Pons (tissue), 1 donor: ENCODE results near the gene DST.
"Not testable (repeated sequence)": the region's sequence is repeated elsewhere in the genome, so short reads cannot be mapped to it uniquely, and the experiment has no call there.

Source experiments
- DNase-seq: peaks from one replicate; pipeline ENCODE4 v3.0.0-alpha.2; 2016; ENCODE audit warnings: low spot score

Gene DST

DNA sequence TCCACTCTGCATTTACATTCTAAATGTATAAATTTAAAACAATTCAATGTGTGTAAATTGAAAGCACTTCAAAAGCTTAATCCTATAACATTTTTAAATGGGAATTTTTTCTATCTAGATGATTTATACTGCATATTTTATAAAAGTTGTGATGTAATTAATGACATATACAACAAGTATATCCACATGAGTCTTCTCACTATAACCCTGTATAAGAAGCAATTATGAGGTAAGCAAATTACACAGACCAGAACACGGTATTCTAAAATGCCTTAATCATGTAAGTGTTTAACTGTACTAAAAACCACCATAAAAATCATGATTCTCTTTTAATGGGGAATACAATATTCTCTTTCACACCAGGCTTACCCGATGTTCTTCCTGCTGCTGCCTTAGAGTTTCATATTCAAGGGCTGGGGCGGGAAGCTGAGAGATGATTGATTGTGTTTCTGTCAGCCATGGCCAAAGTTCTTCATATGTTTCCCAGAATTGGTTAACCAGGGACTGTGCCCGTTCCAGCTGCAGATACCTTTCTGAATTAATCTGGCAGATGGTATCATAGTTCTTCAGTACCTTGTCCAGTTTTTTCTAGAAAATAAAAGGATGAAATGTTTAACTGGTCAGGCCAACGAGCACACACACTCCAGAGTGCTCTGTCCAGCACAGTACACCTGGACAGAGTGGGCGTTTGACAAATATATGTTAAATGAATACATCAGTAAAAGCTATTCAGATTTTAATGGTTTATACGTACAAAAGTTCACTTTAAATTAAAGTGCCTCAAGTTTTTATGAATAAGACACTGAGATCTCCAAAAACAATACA, 127.4 kb downstream of the DST start:
- DNase-seq: no peak

DNA sequence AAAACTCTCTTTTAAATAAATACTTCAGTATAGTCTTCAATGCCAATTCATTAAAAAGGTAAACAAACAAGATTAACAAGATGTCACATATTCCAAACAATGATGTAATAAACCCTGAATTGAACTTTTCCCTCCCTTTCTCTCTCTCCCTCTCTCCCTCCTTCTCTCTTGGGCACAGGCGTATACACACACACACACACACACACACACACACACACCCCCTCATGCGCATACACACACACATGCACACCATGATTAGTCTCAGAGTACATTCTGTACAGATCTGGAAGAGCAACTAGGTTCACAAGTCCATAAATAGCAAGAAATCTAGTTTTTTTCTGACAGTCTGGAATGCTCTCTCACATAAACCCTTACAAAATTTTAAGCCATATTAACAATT, 128.3 kb downstream of the DST start:
- no peak for DNase-seq

DNA sequence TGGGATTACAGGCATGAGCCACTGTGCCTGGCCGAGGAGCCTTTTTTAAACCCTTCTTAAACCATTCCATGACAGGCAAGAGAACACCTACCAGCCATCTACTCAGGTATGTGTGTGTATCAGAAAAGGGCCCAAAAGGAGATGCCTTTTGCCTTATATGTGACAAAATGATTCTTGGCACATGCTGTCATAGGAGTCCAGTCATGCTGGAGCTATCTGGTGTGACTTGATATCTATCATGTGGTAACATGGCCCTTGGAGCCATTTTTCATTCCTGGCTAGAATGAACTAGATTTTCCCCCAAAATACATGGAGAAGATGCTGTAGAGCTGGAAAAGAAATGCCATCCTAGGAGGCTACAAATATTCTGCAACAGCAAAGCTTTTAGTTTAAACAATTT, 129.1 kb downstream of the DST start:
- no peak for DNase-seq

DNA sequence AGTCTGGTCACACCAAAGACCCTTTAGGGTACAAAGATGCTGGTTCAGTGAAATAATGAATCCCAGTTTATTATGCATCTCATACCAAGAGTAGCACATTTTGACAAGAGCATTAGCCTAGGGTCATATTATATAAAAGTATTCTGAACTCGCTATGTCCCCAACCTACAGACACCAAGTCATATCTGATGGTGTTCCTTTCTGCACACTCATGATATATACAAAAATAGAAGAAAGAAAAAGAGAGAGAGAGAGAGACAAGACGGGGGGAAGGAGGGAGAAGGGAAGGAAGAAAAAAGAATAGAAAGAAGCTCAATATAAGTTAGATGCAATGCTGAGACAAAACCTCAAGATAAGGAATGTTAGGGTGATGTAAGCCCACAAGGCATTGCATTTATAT, 131.1 kb downstream of the DST start:
- DNase-seq: no peak

DNA sequence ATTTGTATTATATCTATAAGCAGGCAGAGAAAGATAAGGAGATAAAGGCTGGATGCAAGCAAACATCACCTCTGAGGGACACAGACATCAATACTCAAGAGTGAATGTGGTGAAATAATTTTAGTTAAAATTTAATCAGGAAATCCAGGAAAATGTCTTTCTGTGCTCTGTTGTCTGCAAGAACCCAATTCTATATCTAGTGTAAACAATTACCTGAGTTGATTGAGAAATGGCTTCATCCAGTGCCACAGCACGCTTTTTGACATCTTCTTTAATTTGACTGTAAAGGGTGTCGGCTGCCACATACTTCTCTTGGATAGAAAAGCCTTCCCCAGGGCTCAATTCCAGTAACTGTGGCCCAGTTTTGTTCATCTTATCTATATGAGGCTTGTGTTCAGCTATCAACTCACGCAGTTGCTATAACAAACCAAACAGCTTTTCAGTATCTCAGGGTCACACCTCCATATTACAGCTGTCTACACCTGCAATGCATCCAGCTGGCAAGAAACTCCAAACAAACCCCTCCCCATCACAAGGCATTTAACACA, 131.6 kb downstream of the DST start:
- DNase-seq: no peak

DNA sequence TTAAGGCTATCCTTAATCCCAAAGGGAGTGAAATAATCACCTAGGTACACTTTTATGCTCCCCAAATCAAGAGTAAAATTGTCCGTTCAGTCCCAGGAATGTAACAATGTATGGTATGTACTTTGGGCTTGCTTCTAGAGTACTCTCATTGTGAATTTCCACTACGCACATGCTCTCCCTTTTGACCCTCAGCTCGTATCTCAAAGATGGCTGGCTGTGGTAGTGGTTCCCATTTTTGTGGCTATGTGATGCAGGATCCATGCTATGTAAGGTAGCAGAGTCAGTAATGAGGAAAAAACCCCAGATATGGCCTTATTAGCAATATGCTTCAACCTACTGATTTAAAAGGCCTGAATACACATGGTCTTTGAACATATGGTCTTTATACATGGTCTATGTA, 133.7 kb downstream of the DST start:
- DNase-seq: no peak

DNA sequence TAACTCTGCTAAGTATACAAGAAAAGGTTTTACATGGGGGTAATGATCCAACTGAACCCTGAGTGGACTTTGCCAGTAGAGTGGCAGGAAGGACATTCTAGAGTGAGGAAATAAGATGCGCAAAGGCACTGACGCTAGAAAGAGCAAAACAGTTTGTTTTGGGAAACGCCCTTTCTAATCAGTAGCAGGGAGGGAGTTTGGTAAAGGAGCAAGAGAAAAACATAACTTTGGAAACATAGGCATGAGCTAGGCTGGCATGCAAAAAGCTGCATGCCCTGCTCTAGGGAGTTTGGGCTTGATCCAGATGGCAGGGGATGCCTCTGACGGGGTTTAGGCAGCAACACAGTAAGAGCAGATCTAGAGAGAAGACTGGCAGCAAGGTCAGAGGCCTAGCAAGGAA, 135.2 kb downstream of the DST start:
- DNase-seq: no peak

DNA sequence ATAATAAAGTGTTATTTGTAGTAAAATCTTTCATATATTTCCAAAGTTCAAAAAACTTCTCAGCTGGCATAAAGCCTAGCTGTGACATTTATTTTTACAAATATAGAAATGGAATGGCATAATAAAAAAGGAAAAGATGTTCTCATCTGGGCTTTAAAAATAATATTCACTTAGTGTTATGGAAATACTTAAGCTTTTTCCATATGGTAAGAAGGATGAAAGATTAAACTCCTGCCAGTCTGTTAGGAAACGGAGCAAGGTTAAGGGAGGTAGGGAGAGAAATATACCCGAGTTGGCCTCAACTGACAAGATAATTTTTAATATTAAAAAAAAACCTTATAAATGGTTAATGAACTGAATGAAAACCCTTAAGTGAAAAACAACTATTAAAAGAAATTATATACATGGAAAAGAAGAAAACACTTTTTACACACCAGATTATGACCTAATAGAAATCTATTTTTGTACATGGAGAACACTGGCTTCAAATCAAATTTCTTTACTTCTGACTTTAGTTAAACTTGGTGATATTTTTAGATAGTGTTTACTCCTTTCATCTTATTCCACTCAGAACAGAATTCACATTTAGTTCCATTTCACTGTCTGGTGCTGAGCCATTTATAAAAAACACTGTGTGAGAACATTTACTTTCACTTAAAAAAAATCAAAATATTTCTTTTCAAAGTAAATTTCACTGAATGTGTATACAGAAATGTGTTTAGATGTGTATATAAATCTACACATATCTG, 137.0 kb downstream of the DST start:
- DNase-seq: no peak

DNA sequence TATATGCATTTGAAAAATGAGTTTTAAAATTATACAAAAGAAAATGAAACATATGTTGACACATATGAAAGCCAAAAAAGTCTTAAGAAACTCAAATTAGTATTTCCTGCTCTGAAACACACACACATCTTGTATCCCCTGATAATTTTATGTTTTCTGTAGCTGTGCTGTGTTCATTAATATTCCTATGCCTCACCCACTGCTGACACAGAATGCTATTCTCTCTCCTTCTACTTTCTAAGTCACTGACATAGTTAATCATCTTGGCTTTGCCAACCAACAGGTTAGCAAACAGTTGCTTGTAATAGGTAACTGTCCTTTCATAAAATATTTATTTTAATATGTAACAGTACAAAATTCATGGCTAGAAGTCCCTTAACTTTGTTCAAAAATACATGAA, 140.7 kb downstream of the DST start:
- no peak for DNase-seq

DNA sequence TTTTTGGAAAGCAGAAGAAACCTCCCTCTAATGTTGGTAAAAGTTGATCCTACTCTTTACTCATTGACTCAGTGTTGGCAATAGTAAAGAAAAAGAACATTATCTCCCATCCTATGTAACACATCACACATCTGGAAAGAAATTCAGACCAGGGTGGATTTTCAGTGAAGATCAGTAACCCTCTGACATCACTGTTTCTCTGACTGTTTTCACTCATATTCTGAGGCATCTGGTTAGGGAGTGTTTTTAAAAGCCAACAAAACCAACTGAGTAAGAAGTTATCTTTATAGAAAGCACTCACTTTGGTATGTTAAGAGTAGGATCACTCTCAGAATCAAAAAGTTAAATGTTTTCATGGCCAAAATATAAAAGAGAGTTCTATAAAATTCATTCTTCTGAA, 143.6 kb downstream of the DST start:
- DNase-seq: no peak

DNA sequence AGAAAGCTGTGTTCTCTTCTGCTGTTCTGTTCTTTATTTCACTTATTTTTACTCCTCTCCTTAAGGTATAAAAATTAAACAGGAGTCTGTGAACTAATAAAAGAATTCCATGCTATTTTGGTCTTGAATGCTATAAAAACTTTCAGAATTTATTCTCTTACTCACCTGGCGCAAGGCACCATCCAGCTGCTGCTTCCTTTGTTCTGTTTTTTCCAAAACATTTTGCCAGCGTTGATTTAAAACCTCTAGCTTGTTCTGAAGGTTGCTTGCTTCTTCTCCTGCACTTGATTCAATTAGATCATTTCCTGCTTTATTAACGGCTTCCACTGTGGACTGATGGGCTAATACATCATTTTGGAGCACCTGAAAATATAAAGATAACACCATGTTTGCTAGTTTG, 145.0 kb downstream of the DST start:
- no peak for DNase-seq

DNA sequence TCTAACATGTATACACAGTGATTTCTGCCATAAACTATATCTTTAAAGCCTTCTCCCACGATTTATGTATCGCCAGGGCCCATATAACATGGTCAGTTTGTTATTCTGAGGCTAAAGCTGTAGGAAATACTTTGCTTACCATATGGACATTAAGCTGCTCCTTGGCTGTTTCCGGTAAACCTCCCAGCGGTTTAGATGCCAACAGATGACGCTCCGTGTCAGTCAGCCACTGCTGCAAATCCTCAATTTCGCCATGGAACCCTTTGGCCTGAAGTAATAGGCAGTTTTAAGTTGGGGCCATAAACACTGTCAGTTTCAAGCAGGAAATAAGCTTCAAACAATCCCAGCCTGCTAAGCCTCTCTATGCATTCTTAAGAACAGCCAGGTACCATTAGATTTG, 145.4 kb downstream of the DST start:
- DNase-seq: no peak

DNA sequence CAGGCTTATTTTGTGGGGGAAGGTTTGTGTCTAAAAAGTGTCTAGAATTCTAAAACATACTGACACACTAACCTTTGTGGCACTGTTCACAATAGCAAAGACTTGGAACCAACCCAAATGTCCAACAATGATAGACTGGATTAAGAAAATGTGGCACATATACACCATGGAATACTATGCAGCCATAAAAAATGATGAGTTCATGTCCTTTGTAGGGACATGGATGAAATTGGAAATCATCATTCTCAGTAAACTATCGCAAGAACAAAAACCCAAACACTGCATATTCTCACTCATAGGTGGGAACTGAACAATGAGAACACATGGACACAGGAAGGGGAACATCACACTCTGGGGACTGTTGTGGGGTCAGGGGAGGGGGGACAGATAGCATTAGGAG, 146.0 kb downstream of the DST start:
- not testable (repeated sequence) for DNase-seq

DNA sequence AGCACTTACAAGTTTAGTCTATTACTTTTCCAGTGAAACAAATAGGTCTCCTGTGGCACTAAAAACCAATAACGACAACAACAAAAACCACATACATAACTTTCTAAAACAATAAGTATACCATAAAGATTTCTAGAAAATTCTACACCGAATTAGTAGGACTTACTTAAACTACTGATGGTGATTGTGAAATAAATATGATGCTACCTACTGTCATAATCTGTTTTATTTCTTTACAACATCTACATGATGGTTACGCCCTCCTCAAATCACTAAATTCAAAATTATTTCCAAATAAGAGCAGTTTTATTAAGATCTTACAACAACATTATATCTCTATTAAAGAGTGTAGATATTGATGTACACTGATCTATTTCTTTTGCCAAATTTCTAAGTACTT, 147.0 kb downstream of the DST start:
- DNase-seq: no peak

DNA sequence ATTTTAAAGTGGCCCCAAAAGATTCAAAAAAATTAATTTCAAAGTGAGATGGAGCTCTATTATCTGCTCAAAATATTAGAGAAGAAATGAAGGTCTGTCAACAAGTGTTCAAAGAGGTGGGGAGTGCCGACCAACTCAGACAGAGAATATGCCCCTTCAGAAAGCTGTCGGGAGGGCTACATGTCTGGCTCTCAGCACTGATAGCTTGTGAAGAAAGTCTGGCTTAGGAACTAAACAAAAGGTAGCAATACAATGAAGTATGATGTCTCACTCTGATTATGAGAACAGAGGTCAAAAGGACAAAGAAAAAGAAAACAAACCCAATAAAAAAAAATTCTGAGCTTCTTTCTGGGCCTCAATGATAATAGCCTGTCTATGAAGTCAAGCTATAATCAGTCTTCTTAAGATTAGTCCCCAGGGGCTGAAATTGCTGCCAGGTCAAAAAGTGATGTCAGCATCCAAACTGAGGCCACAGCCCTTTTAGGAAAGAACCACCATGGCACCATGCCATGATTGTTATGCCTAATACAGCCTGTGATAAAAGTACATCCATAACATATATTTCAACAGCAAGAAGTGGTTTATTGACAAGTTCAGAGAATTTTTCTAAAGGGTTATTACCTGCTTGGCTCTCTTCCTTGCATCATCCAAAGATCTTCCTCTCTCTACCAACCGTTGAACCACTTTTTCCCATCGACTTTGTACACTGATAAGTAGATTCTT, 150.9 kb downstream of the DST start:
- DNase-seq: no peak

DNA sequence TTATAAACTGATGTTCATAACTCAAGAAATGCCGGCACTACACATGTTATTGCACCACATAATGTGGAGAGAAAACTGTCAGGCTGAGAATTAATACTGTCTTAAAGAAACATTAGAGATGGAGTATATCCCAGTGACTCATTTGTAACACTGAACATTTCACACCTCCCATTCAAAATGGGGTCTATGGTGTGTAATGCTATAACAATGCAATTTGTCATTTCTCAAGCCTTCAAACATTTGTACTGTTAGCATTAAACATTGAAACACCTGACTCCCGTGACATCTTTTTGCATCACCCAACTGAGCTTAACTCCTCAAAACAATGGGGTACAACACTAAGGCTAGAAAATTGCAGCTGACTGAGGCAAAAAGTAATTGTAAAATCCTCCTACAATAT, 151.7 kb downstream of the DST start:
- no peak for DNase-seq

DNA sequence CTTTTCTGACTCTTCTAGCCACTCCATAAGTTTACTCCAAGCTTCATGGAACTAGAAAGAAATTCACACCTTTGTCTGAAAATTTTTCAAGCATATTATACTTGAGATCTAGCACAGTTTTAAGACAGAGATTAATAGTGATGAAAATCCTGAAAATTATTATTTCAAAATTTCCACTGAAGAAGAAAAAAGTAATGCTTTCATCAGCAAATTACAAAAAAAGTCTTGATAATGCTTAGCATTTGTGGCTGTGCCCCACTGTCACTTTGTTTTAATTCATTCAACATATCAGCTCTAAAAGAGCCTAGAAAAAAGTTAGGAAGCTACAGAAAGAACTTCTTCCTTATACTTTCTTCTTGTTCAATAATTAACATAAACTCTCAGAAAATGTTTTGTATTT, 153.1 kb downstream of the DST start:
- no peak for DNase-seq

DNA sequence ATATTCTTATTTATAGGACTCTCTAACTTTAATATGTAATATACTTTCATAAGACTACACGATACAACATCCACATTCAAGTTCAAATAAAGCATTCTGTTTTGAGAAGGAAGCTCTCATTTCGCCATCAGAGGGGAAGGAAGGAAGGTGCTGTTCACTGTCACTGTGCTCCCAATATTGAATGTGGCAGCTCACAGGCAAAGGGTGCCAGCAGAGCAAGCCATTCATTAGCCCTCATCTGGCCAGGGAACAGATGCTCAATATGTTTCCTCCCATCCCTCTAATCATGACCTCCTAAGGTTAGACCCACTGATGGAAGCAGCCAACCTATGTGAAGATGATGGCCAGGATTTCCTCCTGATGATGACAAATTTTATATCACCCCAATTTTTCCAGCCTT, 154.4 kb downstream of the DST start:
- DNase-seq: no peak

DNA sequence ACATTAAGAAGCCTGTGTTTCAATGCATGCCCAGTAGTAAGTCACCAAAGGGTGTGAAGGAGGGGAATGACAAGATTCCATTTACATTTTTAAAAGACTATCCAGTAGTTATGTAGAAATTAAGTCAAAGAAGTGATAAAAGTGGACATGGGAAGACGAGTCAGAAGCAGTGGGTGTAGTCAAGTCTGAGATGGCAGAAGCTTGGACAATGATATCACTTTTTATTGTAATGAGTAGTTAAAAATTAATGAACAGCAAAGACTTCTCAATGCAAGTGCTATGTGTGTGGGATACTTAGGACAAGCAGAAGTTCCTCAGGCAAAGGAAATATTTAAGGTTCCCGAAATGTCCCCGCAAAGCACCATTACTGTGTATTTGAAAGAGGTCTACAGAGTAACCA, 156.0 kb downstream of the DST start:
- DNase-seq: no peak

DNA sequence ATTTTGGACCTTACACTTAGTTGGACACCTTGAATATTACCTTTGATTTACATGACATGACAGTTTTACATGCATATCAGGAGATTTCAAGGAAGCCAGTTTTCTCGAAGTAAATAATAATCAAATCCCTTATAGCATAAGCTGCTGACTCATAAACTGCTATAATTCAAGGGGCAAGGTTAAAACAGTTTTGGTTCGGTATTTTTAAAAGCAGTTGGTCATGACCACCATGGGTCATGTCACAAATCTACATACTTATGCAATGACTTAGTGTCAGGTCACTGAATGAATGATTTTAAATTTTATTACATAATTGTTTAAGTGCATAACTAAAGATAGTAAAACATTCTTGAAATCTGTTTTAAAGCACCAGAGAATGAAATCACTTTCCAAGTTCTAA, 158.0 kb downstream of the DST start:
- DNase-seq: no peak

DNA sequence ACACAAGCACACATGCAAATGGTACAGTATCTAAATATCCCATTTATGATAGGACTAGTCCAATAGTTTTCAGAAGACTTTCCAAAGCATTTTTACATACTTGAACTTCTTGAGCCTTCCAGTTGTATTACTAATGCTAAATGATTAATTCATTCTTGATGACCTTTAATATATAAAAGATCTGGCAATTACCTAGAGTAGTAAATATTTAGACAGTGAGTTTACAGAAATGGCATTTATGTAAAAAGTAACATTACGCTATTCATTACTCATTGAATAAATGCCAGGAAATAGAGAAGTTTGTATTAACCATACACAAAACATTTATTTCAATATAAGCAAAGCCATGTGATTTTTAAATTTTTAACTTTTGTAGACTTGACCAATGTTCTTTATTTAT, 158.8 kb downstream of the DST start:
- no peak for DNase-seq

DNA sequence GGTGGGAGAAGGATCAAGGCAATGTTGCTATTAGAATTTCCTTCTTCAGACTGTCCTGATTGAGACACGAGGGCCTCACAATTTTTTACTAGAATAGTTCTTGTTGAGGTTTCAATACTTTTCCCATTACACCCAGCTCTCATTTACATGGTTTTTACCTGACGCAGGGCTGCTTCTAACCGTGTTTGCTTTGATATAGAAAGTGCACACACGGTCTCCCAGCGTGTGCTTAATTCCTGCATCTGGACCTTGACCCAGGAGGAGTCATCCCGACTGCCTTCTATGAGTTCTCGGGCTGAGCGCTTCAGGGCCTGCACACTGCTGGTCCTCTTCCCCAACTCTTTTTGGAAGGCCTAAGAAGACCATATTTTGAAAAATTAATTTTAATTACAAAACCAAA, 160.2 kb downstream of the DST start:
- DNase-seq: no peak

DNA sequence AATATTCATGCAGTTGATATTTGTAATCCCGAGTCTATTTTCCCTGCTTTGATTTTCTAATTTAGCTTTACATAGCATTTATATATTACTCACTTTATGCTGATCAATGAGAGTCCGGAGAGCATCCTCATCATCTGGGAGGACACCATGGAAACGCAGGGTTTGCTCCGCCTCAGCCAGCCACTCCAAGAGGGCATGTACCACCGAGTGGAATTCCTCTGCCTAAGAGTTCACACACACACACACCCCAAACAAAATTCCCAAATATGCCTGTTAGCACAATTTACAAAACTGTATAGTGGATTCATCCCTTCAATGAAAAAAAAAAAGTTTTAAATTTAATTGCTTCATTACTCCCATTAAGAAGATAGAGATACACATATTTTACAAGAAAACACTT, 160.7 kb downstream of the DST start:
- DNase-seq: no peak
